ENCODE measurements around the gene ZNF638.
A peak's percentile ranks its signal among the peaks of the same experiment; 100 is the strongest.

The ZNF638 gene

DNA sequence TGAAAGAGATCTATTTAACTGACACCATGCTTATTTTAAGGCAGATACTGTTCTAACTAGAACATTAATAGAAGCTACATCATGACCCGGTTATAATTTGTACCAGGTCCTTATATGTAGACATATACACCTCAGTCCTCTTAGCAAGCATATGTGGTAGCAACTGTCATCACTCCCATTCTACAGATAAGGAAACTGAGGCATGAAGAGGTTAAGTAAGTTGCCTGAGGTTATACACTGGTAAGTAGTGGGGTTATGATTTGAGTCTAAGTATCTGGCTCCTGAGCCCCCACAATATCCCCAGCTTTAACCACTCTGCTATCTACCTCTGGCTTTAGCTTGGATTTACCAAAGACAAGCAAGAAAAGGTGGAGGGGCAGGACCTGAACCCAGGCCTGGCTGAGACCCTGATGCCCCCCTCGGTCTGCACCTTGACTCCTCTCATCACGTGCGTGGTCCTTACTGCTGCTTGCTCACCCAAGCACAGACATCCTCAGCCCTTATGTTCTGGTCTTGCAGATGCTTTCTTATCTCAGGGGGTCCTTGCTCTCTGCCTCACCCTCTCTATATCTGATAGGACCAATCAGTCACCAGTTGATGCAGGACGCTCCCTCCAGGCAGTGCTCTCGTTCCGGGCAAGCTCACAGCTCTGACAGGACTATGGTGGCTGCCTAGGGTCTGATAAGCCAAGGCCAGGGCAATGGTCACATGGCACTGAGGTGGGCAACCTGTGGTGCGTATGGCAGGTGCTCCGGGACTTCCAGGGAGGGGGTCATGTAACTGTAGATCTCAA is 125.7 kb downstream of the ZNF638 start:
- no peak for DNase-seq

DNA sequence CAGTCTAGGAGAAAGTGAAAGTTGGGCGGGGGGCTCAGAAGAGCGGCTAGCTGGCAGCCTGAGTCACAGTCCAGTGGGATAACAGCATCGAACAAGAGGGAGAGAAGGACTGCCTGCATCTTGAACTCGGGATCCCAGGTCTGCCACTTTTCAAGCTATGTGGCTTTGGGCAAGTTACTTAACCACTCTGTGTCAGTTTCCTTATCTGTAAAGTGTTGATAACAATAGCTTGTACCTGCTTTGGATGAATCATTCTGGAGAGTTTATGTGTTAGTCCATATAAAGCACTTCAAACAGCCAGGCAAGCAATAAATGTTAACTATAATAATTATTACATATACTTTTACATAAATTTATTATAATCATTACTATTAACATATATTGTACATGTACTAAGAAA is 126.3 kb downstream of the ZNF638 start:
- no peak for DNase-seq

DNA sequence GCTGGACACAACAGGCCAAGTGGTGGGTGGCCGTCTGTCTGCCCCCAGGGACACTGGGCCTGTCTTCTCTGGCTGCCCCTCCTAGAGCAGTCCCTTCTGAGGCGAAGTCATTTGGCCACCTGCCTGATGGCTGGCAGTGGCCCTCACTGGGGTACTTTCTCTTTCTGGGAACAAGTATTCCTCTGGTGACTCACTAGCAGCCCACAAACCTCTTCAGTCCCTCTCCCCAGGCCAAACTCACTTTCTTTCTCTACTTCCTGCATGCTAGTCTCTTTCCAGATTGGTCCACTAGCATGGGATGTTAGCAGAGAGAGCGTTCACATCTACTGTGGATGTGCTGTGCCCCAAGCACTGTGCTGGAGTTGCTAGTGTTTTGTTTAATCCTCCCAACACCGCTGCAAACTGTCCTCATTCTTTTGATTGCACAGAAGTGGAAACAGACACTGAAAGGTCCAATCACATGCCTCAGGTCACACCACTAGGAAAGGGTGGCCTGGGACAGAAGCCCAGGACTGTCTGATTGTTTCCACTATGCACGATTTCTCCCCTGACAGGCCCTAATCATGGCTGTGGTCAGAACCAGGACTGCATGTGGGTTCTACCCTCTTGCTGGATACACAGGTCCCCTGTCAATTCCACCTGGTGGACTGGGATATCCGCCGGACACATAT is 127.0 kb downstream of the ZNF638 start:
- DNase-seq: peak; percentile 23

DNA sequence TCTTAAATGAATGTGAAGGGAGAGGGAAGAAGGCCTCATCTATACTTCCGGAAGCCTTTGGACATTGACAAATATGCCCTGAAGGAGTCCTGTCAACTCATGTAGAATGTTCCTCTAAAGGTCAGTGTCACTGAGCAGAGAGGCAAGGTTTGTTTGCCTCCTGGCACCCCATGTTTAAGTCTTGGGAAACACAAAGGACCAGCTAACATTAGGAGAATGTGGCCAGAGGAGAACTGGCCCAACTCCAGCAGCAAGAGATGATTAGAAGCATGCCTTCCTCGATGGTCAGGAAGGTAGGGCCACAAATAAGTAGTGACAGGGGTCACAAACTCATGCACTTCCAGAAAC is 127.5 kb downstream of the ZNF638 start:
- DNase-seq: no peak

- no peak for DNase-seq
Observed at GRCh38 chr2:71460056-71460455, 128.5 kb downstream of the ZNF638 start.

DNA sequence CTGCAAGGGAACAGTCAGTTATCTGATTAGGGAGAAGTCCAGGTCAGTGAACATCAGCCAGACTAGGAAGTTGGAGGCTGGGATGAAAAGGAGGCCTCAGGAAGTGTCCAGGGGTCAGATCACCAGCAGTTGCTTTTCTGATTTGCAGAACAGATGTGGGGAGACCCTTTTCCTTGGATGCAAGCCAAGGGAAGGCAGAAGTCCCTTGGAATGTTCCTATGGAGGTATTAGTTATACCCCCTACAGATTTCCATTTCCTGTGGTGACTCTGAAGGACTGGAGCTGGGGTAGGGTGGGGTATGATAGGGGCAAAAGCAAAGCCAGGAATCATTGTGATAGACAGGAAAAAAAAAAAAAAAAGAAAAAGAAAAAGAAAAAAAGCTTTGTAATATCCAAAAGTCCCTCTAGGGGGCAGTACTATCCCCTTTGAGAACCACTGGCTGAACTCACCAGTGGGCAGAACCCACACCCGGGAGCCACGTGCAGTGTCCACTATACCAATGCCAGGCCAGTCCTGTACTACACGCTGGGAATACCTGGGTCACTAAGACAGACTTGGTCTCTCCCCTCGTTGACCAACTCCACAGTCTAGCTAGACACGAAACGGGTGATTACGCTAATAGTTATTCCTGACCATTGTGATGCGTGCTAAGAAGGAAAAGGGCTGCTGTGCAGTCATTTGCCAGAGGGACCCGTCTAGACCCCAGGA is 129.2 kb downstream of the ZNF638 start:
- peak; percentile 36 for DNase-seq

DNA sequence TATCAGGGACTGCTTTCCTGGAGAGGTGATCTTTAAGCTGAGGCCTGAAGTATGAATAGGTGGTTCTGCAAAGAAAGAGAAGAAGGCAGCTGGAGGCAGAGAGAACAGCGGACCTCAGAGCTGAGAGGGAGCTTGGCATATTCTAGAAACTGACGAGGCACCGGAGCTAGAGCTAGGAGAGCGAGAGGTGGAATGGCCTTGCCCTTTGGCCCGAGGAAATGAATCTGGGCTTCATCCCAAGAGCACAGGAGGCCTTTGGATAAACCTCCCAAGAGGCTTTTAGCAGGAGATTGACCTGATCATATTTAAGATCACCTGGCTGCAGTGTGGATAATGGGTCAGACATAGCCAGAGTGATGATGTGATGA is 129.7 kb downstream of the ZNF638 start:
- no peak for DNase-seq

- DNase-seq: no peak
Observed at GRCh38 chr2:71462056-71462605, 130.5 kb downstream of the ZNF638 start.

GRCh38 chr2:71462641-71463341 is 131.2 kb downstream of the ZNF638 start:
- no peak for DNase-seq

DNA sequence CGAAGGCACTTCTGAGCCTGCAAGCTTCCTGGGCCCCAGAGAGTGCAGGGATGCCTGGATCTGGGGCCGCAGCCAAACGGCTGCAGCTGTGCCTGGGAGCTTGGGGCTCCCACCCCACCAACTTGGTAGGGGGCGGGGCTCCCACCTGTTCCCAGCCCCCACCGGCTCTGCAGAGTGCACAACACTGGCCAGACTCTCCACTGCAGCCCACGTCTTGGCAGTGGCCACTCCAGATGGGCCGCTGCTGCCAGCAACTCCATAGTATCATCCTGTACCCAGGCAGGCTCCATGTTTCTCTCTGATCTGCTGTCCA is 131.7 kb downstream of the ZNF638 start:
- DNase-seq: no peak

DNA sequence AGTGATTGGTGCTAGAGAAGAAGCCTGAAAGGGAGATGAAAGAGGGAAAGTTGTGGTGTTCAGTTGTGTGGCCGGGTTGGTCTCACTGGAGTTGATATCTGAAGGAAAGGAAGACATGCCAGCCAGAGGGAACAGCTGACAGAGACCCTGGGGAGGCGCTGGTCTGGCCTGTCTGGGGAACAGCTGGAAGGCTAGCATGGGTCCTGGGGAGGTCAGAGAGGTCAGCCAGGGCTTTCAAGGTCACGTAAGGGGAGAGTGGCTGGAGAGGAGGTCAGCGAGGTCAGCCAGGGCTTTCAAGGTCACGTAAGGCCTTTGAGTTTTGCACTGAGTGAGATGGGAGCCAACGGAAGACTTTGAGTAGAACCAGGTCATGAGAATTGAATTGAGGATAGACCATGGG is 132.8 kb downstream of the ZNF638 start:
- no peak for DNase-seq

GRCh38 chr2:71465356-71465755 is 133.8 kb downstream of the ZNF638 start:
- peak; percentile 38 for DNase-seq

DNA sequence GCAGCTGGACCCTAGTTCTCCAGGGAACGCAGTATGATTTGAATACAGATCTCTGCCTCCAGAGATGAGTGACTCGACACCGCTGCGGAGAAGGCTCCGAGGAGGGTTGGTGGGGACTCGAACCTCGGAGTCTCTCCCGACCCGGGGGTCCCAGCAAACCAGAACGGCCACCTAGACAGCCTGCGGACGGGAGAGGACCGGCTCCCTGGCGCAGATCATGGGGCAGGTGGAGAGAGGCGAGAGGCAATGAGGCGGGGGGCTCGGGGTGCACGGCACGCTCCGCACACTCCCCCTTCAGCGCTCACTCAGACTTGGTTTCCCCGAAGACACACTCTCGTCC is 134.3 kb downstream of the ZNF638 start:
- DNase-seq: no peak

GRCh38 chr2:71466301-71467179 is 135.0 kb downstream of the ZNF638 start:
- DNase-seq: peak; percentile 60

GRCh38 chr2:71467180-71467815 is 135.7 kb downstream of the ZNF638 start:
- no peak for DNase-seq

DNA sequence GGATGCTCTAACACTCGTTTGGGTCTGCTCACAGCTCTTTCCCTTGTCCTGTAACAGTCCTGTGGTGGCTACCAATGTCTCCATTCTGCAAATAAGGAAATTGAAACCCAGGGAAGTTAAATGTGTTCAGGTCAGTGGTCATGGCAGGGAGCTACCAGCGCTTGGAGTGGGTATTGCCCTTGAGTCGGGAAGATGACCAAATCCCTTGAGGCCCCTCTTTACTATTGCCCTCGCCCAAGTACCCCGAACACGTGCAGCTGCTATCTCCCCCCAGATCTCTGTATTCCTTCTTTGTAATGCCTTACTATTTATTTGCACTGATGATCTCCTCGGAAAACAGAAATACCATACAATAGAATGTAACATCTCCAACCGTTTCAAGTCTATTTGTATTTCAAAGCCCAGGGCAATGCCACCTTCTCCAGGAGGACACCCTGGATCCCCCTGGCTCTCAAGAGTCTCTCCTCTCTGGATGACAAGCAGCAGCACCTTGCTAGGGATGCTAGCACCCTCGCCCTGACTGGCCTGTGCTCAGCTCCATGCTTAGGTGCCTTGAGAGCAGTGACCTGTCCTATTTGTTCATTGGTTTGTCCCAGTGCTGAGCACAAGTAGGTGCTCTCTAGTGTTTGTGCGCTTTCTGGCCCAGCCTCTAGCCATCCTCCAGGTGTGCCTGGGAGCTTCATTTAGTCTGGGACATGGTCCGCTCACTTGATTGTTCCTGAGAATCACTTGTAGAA is 136.9 kb downstream of the ZNF638 start:
- no peak for DNase-seq

GRCh38 chr2:71469403-71470398 is 138.1 kb downstream of the ZNF638 start:
- DNase-seq: no peak

- DNase-seq: no peak
Observed at GRCh38 chr2:71471276-71471675, 139.7 kb downstream of the ZNF638 start.

DNA sequence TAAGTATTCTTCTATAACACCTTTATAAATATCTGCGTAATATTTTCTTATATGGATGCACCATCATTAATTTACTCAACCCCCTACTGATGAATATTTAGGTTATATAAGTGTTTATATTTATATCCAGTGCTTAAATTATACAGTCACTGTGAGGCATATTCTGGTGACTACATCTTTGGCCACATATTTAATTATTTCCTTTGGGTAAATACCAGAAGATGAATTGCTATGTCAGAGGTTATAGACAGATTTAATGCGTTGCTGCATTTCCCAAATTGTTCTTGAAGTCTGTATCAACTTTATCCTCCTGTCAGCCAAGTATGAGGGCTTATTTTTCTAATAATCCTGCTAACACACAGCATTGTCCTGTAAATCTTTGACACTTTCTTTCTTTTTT is 140.4 kb downstream of the ZNF638 start:
- no peak for DNase-seq

Measured in DMS53 (cell line).